Measurements from ENCODE around the gene JUN. TPM values are rescaled to one million over a fixed set of nuclear protein-coding genes. Genes with fewer than 3 reads are reported as not detected.

JUN gene
- total and polyA plus RNA-seq, 2 donors (not counting 3 experiments of a cell fraction or from before 2014, with no cell fraction given) = 88.3 to 89.3 TPM

DNA sequence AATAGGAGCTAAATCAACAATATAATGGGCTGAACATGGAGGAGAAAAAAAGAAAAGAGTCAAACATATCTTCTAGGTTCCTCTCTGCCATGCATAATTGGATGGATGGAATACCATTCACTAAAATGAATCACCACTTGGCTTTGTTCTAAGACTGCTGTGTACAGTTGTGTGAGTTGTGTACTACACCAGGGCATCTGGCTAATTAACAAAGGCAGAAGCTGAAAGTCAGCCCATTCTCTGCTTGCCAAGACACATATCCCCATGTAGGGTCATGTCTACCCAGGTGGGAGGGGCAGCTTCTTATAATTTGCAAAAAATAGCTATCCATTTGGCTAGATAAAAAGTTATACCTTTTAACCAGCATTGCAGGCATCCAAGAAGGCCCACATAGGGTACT is 21.0 kb downstream of the JUN start:
- BruUV-seq (replicated peaks) = TSS peak; percentile 81
- ChIA-PET POLR2A (interaction anchor here (0.8 to 2.5 kb wide), 6 partner anchors 7 to 136 kb away, joined by 3 to 14 read pairs (median 4); no protein-coding TSS in a partner anchor), CTCF (interaction anchor here (1.0 to 3.5 kb wide), 11 partner anchors 8 to 997 kb away, joined by 3 to 30 read pairs (median 4); no protein-coding TSS in a partner anchor)
- Histone ChIP-seq H3K4me1 (ENCODE audit: control insufficient read depth, extremely low read depth, insufficient read depth, low read length) (peaks cover 41% of the 10 kb centered on the region), H3K4me2 (ENCODE audit: insufficient read depth, low read length) (peak overlapping the region; percentile 65), H2AFZ (ENCODE audit: low read depth, low read length) (no peak overlapping the region), H3K9ac (replicated peaks; ENCODE audit: extremely low read depth, insufficient read depth, low read length) (peak overlapping the region; percentile 54), H3K79me2 (ENCODE audit: control insufficient read depth, insufficient read depth, low read length) (no peaks in the 10 kb centered on the region), H3K27me3 (ENCODE audit: control insufficient read depth in 2 of 2, insufficient read depth in 2 of 2, low read length in 2 of 2) (no peaks in the 10 kb centered on the region), H3K4me3 (replicated peaks in 1 of 3; ENCODE audit: insufficient read depth in 1 of 3, low read depth in 1 of 3, low read length in 3 of 3) (no peak overlapping the region), H3K36me3 (ENCODE audit: control insufficient read depth in 2 of 2, extremely low read depth in 1 of 2, insufficient read depth in 2 of 2, low read length in 2 of 2) (no peaks in the 10 kb centered on the region), H3K27ac (ENCODE audit: insufficient read depth, low read depth, low read length) (peak overlapping the region; percentile 76), H3K9me1 (replicated peaks; ENCODE audit: control insufficient read depth, extremely low read depth, insufficient read depth, low read length) (no peaks in the 10 kb centered on the region), H3K9me3 (replicated peaks; ENCODE audit: control insufficient read depth, insufficient read depth, low read length) (no peaks in the 10 kb centered on the region), H4K20me1 (replicated peaks; ENCODE audit: control insufficient read depth, extremely low read depth, insufficient read depth, low read length) (no peaks in the 10 kb centered on the region)
- FAIRE-seq (peak; percentile 82), DNase-seq (ENCODE audit: low read depth, low spot score) (peak; percentile 71)
- dilution Hi-C loops (cut with MboI; ENCODE audit: extremely low pct_ligation_motif_present, low sequenced_read_pairs) (no loop called here), intact Hi-C loops (cut with micrococcal nuclease) (loop anchor here (1.0 kb wide), 1 partner anchor 8 kb away; no protein-coding TSS in a partner anchor)
- peak; percentile 18 for TF ChIP-seq JUN (IDR thresholded peaks at IDR 0.05; ENCODE audit: borderline replicate concordance, insufficient read depth, insufficient read length, low read depth)
- no peak for TF ChIP-seq EZH2 (IDR thresholded peaks at IDR 0.05; ENCODE audit: borderline replicate concordance, low read depth, low read length, severe bottlenecking)
- no peak for TF ChIP-seq POLR2AphosphoS5 (IDR thresholded peaks at IDR 0.05; ENCODE audit: insufficient read depth, low read depth, low read length)
- TF ChIP-seq GATA2 (IDR thresholded peaks at IDR 0.05; ENCODE audit: insufficient read depth, insufficient read length, low read depth, low read length) = no peak
- TF ChIP-seq, protein P1, sequence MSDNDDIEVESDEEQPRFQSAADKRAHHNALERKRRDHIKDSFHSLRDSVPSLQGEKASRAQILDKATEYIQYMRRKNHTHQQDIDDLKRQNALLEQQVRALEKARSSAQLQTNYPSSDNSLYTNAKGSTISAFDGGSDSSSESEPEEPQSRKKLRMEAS (IDR thresholded peaks at IDR 0.05; ENCODE audit: insufficient read depth, insufficient read length) = no peak

DNA sequence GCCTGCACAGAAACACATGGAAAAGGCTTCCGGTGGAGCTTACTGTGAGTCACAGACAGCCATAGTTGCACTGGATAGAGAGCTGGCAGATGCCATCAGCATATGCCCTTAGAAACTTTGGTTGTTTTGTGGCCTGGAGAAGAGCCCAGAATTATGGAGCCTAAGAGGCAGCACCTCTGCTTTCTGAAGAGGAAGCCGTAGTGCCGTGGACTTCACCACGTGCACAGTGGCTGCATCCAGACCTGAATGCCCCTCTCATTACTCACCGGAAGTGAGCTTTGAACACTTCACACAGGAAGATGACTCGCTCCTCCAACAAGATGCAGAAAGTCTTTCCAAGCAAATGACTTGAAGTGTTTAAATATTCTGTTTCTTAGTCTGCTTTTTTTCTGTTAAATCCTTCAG is 28.4 kb downstream of the JUN start:
- Histone ChIP-seq H3K9ac (replicated peaks; ENCODE audit: extremely low read depth, insufficient read depth, low read length) (peak overlapping the region; percentile 65), H4K20me1 (replicated peaks; ENCODE audit: control insufficient read depth, extremely low read depth, insufficient read depth, low read length) (no peaks in the 10 kb centered on the region), H3K9me3 (replicated peaks; ENCODE audit: control insufficient read depth, insufficient read depth, low read length) (no peaks in the 10 kb centered on the region), H3K27ac (ENCODE audit: insufficient read depth, low read depth, low read length) (peak overlapping the region; percentile 96), H3K27me3 (ENCODE audit: control insufficient read depth in 2 of 2, insufficient read depth in 2 of 2, low read length in 2 of 2) (no peaks in the 10 kb centered on the region), H3K4me3 (replicated peaks in 1 of 3; ENCODE audit: insufficient read depth in 1 of 3, low read depth in 1 of 3, low read length in 3 of 3) (peak overlapping the region in 1 of 3 experiments; percentile 18), H2AFZ (ENCODE audit: low read depth, low read length) (no peak overlapping the region), H3K79me2 (ENCODE audit: control insufficient read depth, insufficient read depth, low read length) (no peaks in the 10 kb centered on the region), H3K4me1 (ENCODE audit: control insufficient read depth, extremely low read depth, insufficient read depth, low read length) (peaks cover 40% of the 10 kb centered on the region), H3K4me2 (ENCODE audit: insufficient read depth, low read length) (peak overlapping the region; percentile 75), H3K36me3 (ENCODE audit: control insufficient read depth in 2 of 2, extremely low read depth in 1 of 2, insufficient read depth in 2 of 2, low read length in 2 of 2) (no peaks in the 10 kb centered on the region), H3K9me1 (replicated peaks; ENCODE audit: control insufficient read depth, extremely low read depth, insufficient read depth, low read length) (no peaks in the 10 kb centered on the region)
- intact Hi-C loops (cut with micrococcal nuclease) (loop anchor here (1.0 to 2.0 kb wide), 8 partner anchors 8 to 329 kb away; partner anchors contain the start of gene JUN), dilution Hi-C loops (cut with MboI; ENCODE audit: extremely low pct_ligation_motif_present, low sequenced_read_pairs) (no loop called here)
- TF ChIP-seq EZH2 (IDR thresholded peaks at IDR 0.05; ENCODE audit: borderline replicate concordance, low read depth, low read length, severe bottlenecking) (no peak), GATA2 (IDR thresholded peaks at IDR 0.05; ENCODE audit: insufficient read depth, insufficient read length, low read depth, low read length) (peak; percentile 78), POLR2AphosphoS5 (IDR thresholded peaks at IDR 0.05; ENCODE audit: insufficient read depth, low read depth, low read length) (peak; percentile 98), JUN (IDR thresholded peaks at IDR 0.05; ENCODE audit: borderline replicate concordance, insufficient read depth, insufficient read length, low read depth) (peak; percentile 99), FOS (IDR thresholded peaks at IDR 0.05; ENCODE audit: borderline replicate concordance, insufficient read depth, low read length) (peak; percentile 99), MYC (IDR thresholded peaks at IDR 0.05; ENCODE audit: low read depth, low read length) (peak; percentile 98)
- TF ChIP-seq, protein P2, sequence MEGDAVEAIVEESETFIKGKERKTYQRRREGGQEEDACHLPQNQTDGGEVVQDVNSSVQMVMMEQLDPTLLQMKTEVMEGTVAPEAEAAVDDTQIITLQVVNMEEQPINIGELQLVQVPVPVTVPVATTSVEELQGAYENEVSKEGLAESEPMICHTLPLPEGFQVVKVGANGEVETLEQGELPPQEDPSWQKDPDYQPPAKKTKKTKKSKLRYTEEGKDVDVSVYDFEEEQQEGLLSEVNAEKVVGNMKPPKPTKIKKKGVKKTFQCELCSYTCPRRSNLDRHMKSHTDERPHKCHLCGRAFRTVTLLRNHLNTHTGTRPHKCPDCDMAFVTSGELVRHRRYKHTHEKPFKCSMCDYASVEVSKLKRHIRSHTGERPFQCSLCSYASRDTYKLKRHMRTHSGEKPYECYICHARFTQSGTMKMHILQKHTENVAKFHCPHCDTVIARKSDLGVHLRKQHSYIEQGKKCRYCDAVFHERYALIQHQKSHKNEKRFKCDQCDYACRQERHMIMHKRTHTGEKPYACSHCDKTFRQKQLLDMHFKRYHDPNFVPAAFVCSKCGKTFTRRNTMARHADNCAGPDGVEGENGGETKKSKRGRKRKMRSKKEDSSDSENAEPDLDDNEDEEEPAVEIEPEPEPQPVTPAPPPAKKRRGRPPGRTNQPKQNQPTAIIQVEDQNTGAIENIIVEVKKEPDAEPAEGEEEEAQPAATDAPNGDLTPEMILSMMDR (IDR thresholded peaks at IDR 0.05; ENCODE audit: extremely low read depth in 1 of 2, insufficient read depth in 1 of 2, low read depth in 1 of 2, low read length in 2 of 2) = no peak
- TF ChIP-seq, protein P1 (IDR thresholded peaks at IDR 0.05; ENCODE audit: insufficient read depth, insufficient read length) = peak; percentile 91
- ChIA-PET CTCF (interaction anchor here (1.1 to 4.0 kb wide), 6 partner anchors 9 to 1004 kb away, joined by 3 to 31 read pairs (median 9); no protein-coding TSS in a partner anchor), POLR2A (interaction anchor here (0.9 to 1.5 kb wide), 4 partner anchors 8 to 28 kb away, joined by 3 to 9 read pairs (median 4); no protein-coding TSS in a partner anchor)
- BruUV-seq (replicated peaks) = no TSS peak
- FAIRE-seq (peak; percentile 98), DNase-seq (ENCODE audit: low read depth, low spot score) (peak; percentile 99)

All from endothelial cell of umbilical vein (primary cell).